HepG2 (cell line): ENCODE results near the gene CFL1. TPM values are rescaled to one million over a fixed set of nuclear protein-coding genes. Genes with fewer than 3 reads are reported as not detected.
A peak's percentile ranks its signal among the peaks of the same experiment; 100 is the strongest.

Experiments used
- ATAD3A ChIP-seq: sonication (generic); formaldehyde crosslinking; IDR thresholded peaks from 2 replicates; pipeline ENCODE4 v1.4.0; 2020; ENCODE audit warnings: missing genetic modification reagents
- BRD4 ChIP-seq: sonication (generic); formaldehyde crosslinking; IDR thresholded peaks from 2 replicates; pipeline ENCODE4 v1.4.0; 2020; ENCODE audit warnings: missing genetic modification reagents
- EHMT2 ChIP-seq: fragments of 200-600 bp; sonication (generic); IDR thresholded peaks from 2 replicates; pipeline ENCODE4 v1.7.0; 2017; ENCODE audit warnings: antibody characterized with exemption, low read depth, low read length, borderline replicate concordance
- ETV5 ChIP-seq: IDR thresholded peaks from 2 replicates; pipeline ENCODE4 v1.6.1; 2018; ENCODE audit warnings: missing biosample characterization, missing genetic modification reagents, inconsistent platforms, borderline replicate concordance
- HDAC1 ChIP-seq: sonication (generic); formaldehyde crosslinking; IDR thresholded peaks from 2 replicates; pipeline ENCODE4 v1.5.1; 2020; ENCODE audit warnings: mild to moderate bottlenecking, missing genetic modification reagents
- HIVEP1 ChIP-seq: sonication (generic); formaldehyde crosslinking; IDR thresholded peaks from 2 replicates; pipeline ENCODE4 v1.4.0; 2020; ENCODE audit warnings: mild to moderate bottlenecking, missing genetic modification reagents
- HNF4A ChIP-seq: sonication (generic); formaldehyde crosslinking; IDR thresholded peaks from 2 replicates; pipeline ENCODE4 v1.4.0; 2020; ENCODE audit warnings: missing genetic modification reagents
- HNRNPH1 ChIP-seq: fragments of 200-400 bp; formaldehyde crosslinking; optimal IDR thresholded peaks from 2 replicates; pipeline ENCODE3; 2017; ENCODE audit warnings: mild to moderate bottlenecking, low read depth, low read length
- KLF6 ChIP-seq: IDR thresholded peaks from 2 replicates; pipeline ENCODE4 v1.8.0; 2016; ENCODE audit warnings: missing biosample characterization, missing genetic modification reagents
- MEIS1 ChIP-seq: sonication (generic); formaldehyde crosslinking; IDR thresholded peaks from 2 replicates; pipeline ENCODE4 v1.9.0; 2021; ENCODE audit warnings: mild to moderate bottlenecking, missing genetic modification reagents, moderate library complexity, borderline replicate concordance
- RELA ChIP-seq: sonication (generic); formaldehyde crosslinking; IDR thresholded peaks from 2 replicates; pipeline ENCODE4 v1.4.0; 2020; ENCODE audit warnings: missing genetic modification reagents
- RERE ChIP-seq: IDR thresholded peaks from 2 replicates; pipeline ENCODE4 v1.6.1; 2016; ENCODE audit warnings: low read depth, missing genetic modification reagents, missing compliant biosample characterization
- SAFB2 ChIP-seq: sonication (generic); formaldehyde crosslinking; IDR thresholded peaks from 2 replicates; pipeline ENCODE4 v1.5.1; 2020; ENCODE audit warnings: missing genetic modification reagents, low read depth, mild to moderate bottlenecking, borderline replicate concordance
- SP140L ChIP-seq: sonication (generic); formaldehyde crosslinking; IDR thresholded peaks from 2 replicates; pipeline ENCODE4 v1.4.0; 2020; ENCODE audit warnings: missing genetic modification reagents, borderline replicate concordance
- TAF1 ChIP-seq: sonication (generic); formaldehyde crosslinking; IDR thresholded peaks from 2 replicates; pipeline ENCODE4 v1.4.0; 2020; ENCODE audit warnings: missing genetic modification reagents
- TBX3 ChIP-seq: fragments of 450-650 bp; IDR thresholded peaks from 2 replicates; pipeline ENCODE4 v1.6.1; 2017; ENCODE audit warnings: antibody characterized with exemption, mild to moderate bottlenecking, inconsistent platforms, borderline replicate concordance
- TOPORS ChIP-seq: sonication (generic); formaldehyde crosslinking; IDR thresholded peaks from 2 replicates; pipeline ENCODE4 v1.8.0; 2023; ENCODE audit warnings: mild to moderate bottlenecking, missing genetic modification reagents
- ZBTB38 ChIP-seq: sonication (generic); formaldehyde crosslinking; IDR thresholded peaks from 2 replicates; pipeline ENCODE4 v1.5.1; 2020; ENCODE audit warnings: mild to moderate bottlenecking, missing genetic modification reagents
- ZFP36 ChIP-seq: fragments of 150-350 bp; IDR thresholded peaks from 2 replicates; pipeline ENCODE4 v1.6.1; 2018; ENCODE audit warnings: borderline replicate concordance, low read length, low read depth; ENCODE audit not compliant: partially characterized antibody
- ZNF17 ChIP-seq: sonication (generic); formaldehyde crosslinking; IDR thresholded peaks from 2 replicates; pipeline ENCODE4 v1.5.0; 2020; ENCODE audit warnings: mild to moderate bottlenecking, missing genetic modification reagents
- ZNF432 ChIP-seq: sonication (generic); formaldehyde crosslinking; IDR thresholded peaks from 2 replicates; pipeline ENCODE4 v1.5.0; 2020; ENCODE audit warnings: missing genetic modification reagents, mild to moderate bottlenecking, borderline replicate concordance
- ZNF460 ChIP-seq: sonication (generic); formaldehyde crosslinking; IDR thresholded peaks from 2 replicates; pipeline ENCODE4 v1.5.1; 2020; ENCODE audit warnings: missing genetic modification reagents, mild to moderate bottlenecking, borderline replicate concordance
- ZNF501 ChIP-seq: sonication (generic); formaldehyde crosslinking; IDR thresholded peaks from 2 replicates; pipeline ENCODE4 v1.5.1; 2020; ENCODE audit warnings: mild to moderate bottlenecking, moderate library complexity, missing genetic modification reagents
- ZNF724P ChIP-seq: sonication (generic); formaldehyde crosslinking; IDR thresholded peaks from 2 replicates; pipeline ENCODE4 v1.8.0; 2022; ENCODE audit warnings: missing genetic modification reagents, borderline replicate concordance
- ZNF777 ChIP-seq: sonication (generic); formaldehyde crosslinking; IDR thresholded peaks from 2 replicates; pipeline ENCODE4 v1.4.0; 2020; ENCODE audit warnings: missing genetic modification reagents
- polyA plus RNA-seq, 8 experiments: library from polyadenylated mRNA; depleted of rRNA in 3 of 8; stranded (reverse) in 7 of 8; unstranded in 1 of 8; fragments of >200 nt; fragmentation: Illumina TruSeq in 4 of 8; extraction: Trizol in 4 of 8; gene quantifications; 2 replicates each; pipeline versions ENCODE4 v1.2.1 to v1.2.3, GENCODE V29; 2011 to 2016; ENCODE audit warnings: low read depth in 4 of 8, missing spikeins in 1 of 8, mixed read lengths in 1 of 8; ENCODE audit not compliant: insufficient read depth in 1 of 8
- total RNA-seq, 5 experiments: library from RNA; depleted of rRNA; stranded (reverse); fragments of >200 nt; fragmentation: Illumina TruSeq; extraction: Trizol; gene quantifications; 2 replicates each; pipeline ENCODE4 v1.2.3, GENCODE V29; 2016; ENCODE audit warnings: low read depth in 1 of 5

CFL1 gene
- total and polyA plus RNA-seq, 2 of the 13 experiments (the other 11 are each of a cell fraction or from before 2014, with no cell fraction given): 379 to 383 TPM

GRCh38 chr11:65900125-65900898 lies 42.3 kb upstream of the CFL1 start, which contains the start of gene FOSL1 (continued):
- no peak; the same call in 1 of the 2 replicates for TF ChIP-seq RERE
- TF ChIP-seq ATAD3A (CRISPR knock-in tag): no peak
- TF ChIP-seq TAF1: peak; percentile 68
- TF ChIP-seq HNF4A: no peak
- TF ChIP-seq BRD4 (CRISPR knock-in tag): no peak
- no peak for TF ChIP-seq TOPORS (CRISPR knock-in tag)
- TF ChIP-seq HDAC1 (CRISPR knock-in tag): peak; percentile 78
- TF ChIP-seq SAFB2: no peak
- TF ChIP-seq TBX3: no peak
- TF ChIP-seq EHMT2: no peak
- TF ChIP-seq SP140L: no peak
- no peak for TF ChIP-seq RELA
- no peak; the same call in 1 of the 2 replicates for TF ChIP-seq ZNF777
- peak; percentile 100 for TF ChIP-seq HIVEP1 (CRISPR knock-in tag)
- peak; percentile 22; the same call in 1 of the 2 replicates for TF ChIP-seq ZNF501
- TF ChIP-seq ZNF432: no peak
- 0 out of 2 replicates have a peak, but pooled peaks have one; percentile 20 for TF ChIP-seq ZNF724P (CRISPR knock-in tag)
- 0 out of 2 replicates have a peak, but pooled peaks have one; percentile 12 for TF ChIP-seq KLF6
- TF ChIP-seq ZBTB38: peak; percentile 43; the same call in 1 of the 2 replicates
- TF ChIP-seq ZNF17: no peak
- no peak for TF ChIP-seq ZFP36
- TF ChIP-seq MEIS1 (CRISPR knock-in tag): no peak
- TF ChIP-seq ZNF460: no peak
- no peak for TF ChIP-seq HNRNPH1
- 0 out of 2 replicates have a peak, but pooled peaks have one; percentile 12 for TF ChIP-seq ETV5
